ENCODE measurements around the gene CES4A.

Gene CES4A

DNA sequence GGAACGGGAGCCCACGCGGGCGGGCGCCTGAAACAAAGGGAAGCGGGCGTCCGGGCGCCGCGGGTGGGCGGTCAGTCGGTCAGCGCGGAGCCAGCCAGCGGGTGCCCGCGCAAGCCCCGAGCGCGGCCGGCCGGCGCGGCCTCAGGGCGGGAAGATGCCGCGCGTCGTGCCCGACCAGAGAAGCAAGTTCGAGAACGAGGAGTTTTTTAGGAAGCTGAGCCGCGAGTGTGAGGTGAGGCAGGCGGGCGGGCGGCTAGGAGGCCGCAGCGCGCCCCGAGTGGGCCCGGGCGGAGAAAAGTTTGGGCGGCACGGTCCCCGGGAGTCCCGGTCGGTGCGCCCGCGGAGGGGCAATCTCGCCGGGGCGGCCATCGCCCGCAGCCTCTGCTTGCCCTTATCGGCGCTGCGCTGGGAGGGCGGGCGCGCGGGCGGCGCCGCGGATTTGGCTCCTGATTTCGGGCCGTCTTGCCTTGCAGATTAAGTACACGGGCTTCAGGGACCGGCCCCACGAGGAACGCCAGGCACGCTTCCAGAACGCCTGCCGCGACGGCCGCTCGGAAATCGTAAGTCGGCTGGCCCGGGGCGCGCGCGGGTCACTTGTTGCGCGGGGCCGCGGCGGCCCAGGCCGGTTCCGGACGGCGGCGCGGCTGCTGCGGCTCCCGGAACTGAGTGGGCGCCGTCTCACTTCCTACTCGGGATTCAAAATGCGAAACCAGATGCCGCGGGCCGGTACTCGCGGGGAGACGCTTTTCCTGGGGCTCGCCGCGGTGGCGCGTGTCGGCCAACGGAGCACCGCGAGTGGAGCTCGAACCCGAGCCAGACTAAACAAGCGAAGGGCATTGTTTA is 41.1 kb downstream of the CES4A start:
- TF ChIP-seq, protein P1, sequence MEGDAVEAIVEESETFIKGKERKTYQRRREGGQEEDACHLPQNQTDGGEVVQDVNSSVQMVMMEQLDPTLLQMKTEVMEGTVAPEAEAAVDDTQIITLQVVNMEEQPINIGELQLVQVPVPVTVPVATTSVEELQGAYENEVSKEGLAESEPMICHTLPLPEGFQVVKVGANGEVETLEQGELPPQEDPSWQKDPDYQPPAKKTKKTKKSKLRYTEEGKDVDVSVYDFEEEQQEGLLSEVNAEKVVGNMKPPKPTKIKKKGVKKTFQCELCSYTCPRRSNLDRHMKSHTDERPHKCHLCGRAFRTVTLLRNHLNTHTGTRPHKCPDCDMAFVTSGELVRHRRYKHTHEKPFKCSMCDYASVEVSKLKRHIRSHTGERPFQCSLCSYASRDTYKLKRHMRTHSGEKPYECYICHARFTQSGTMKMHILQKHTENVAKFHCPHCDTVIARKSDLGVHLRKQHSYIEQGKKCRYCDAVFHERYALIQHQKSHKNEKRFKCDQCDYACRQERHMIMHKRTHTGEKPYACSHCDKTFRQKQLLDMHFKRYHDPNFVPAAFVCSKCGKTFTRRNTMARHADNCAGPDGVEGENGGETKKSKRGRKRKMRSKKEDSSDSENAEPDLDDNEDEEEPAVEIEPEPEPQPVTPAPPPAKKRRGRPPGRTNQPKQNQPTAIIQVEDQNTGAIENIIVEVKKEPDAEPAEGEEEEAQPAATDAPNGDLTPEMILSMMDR (IDR thresholded peaks at IDR 0.05): no peak

DNA sequence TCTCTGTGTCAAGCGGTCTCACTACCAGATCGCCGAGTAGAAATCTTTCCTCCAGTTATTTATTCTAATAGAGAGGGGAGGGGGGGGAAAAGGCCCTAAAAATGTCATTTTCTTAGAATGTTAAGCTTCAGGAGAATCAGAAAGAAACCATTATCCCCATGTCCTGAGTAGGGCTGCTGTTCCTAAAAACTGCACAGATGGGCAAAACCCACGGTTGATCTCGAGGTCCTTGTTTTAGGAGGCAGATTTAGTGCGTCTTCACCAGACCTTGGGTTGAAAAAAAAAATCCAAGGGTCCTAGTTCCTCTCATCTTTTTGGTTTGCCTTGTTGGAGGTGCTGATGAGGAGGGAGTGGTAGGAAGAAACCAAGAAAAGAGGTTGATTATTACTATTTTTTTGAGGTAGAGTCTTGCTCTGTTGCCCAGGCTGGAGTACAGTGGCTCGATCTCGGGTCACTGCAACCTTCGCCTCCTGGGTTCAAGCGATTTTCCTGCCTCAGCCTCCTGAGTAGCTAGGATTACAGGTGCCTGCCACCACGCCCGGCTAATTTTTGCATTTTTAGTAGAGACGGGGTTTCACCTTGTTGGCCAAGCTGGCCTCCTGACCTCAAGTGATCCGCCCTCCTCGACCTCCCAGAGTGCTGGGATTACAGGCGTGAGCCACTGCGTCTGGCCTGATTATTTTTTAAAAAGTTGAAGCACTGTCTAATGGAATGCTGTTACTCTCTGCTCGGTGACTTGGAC is 42.0 kb downstream of the CES4A start:
- Histone ChIP-seq H3K36me3 (ENCODE audit: control insufficient read depth, insufficient read depth, low read length) (no peaks in the 10 kb centered on the region), H3K4me1 (peaks cover 9% of the 10 kb centered on the region), H3K9me3 (ENCODE audit: control insufficient read depth, low read length) (no peaks in the 10 kb centered on the region), H3K9ac (no peak overlapping the region), H3K4me2 (ENCODE audit: low read length) (peak overlapping the region; percentile 92), H2AFZ (peak overlapping the region; percentile 93), H3K27me3 (ENCODE audit: control insufficient read depth, insufficient read depth, low read length) (no peaks in the 10 kb centered on the region), H3K79me2 (peaks cover 14% of the 10 kb centered on the region), H3K4me3 (ENCODE audit: low read depth, low read length) (peak overlapping the region; percentile 83), H3K27ac (peak overlapping the region; percentile 85)
- TF ChIP-seq, protein P1 (IDR thresholded peaks at IDR 0.05): no peak

More for the DNA sequence above, 41.1 kb downstream of the CES4A start:
- H3K4me2 ChIP-seq (ENCODE audit: low read length): peak overlapping the region; percentile 92
- peak overlapping the region; percentile 85 for H3K27ac ChIP-seq
- peak overlapping the region; percentile 93 for H2AFZ ChIP-seq
- no peaks in the 10 kb centered on the region for H3K9me3 ChIP-seq (ENCODE audit: control insufficient read depth, low read length)
- H3K4me1 ChIP-seq: peaks cover 2% of the 10 kb centered on the region
- peak overlapping the region; percentile 83 for H3K4me3 ChIP-seq (ENCODE audit: low read depth, low read length)
- H3K9ac ChIP-seq: peak overlapping the region; percentile 17
- H3K36me3 ChIP-seq (ENCODE audit: control insufficient read depth, insufficient read depth, low read length): no peaks in the 10 kb centered on the region
- H3K79me2 ChIP-seq: peaks cover 12% of the 10 kb centered on the region
- no peaks in the 10 kb centered on the region for H3K27me3 ChIP-seq (ENCODE audit: control insufficient read depth, insufficient read depth, low read length)

DNA sequence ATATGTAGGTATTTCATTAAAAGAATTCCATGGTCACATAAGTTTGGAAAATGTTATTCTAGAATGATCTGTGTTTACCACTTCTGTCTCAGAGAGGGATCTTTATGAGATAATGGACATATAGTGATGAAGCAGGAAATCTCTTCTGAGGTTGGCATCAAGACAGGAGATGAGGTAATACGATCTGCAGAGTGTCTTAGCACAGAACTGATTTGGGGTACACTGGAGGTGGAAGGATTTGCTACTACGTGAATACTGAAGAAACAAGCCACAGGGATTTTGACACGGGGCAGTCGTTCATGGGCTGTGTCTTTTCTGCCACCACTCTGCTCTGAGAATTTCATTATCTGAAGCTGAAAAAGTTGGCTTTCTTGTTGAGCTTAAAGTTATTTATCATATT is 46.1 kb downstream of the CES4A start:
- Histone ChIP-seq H3K27ac (peak overlapping the region; percentile 46), H3K27me3 (ENCODE audit: control insufficient read depth, insufficient read depth, low read length) (no peaks in the 10 kb centered on the region), H3K9me3 (ENCODE audit: control insufficient read depth, low read length) (no peaks in the 10 kb centered on the region), H3K4me3 (ENCODE audit: low read depth, low read length) (no peak overlapping the region), H2AFZ (peak overlapping the region; percentile 30), H3K4me1 (peaks cover 16% of the 10 kb centered on the region), H3K9ac (no peak overlapping the region), H3K79me2 (peaks cover 18% of the 10 kb centered on the region), H3K4me2 (ENCODE audit: low read length) (no peak overlapping the region), H3K36me3 (ENCODE audit: control insufficient read depth, insufficient read depth, low read length) (no peaks in the 10 kb centered on the region)
- TF ChIP-seq, protein P1 (IDR thresholded peaks at IDR 0.05): no peak

DNA sequence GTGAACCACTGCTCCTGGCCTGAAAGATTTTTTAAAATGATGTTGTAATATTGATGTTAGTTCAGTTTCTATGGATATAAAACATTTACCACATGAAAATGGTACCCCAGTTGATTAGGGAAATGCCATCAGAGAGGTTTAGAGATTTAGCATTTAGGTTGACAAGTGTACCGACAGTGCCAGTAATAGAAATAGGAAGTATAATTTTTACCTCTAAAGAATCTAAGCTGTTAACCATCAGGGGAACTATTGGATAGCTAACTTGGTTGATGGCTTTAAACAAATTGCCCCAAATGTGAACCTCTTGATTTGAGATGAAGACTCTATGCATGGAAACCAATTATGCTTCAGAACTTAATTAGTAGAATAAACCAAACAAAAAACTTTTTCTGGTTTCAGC is 47.0 kb downstream of the CES4A start:
- no peak overlapping the region for H3K9ac ChIP-seq
- no peak overlapping the region for H2AFZ ChIP-seq
- H3K4me3 ChIP-seq (ENCODE audit: low read depth, low read length): no peak overlapping the region
- H3K27me3 ChIP-seq (ENCODE audit: control insufficient read depth, insufficient read depth, low read length): no peaks in the 10 kb centered on the region
- TF ChIP-seq, protein P1 (IDR thresholded peaks at IDR 0.05): no peak
- H3K4me1 ChIP-seq: peaks cover 23% of the 10 kb centered on the region
- peak overlapping the region; percentile 46 for H3K27ac ChIP-seq
- H3K36me3 ChIP-seq (ENCODE audit: control insufficient read depth, insufficient read depth, low read length): no peaks in the 10 kb centered on the region
- peaks cover 19% of the 10 kb centered on the region for H3K79me2 ChIP-seq
- no peak overlapping the region for H3K4me2 ChIP-seq (ENCODE audit: low read length)
- no peaks in the 10 kb centered on the region for H3K9me3 ChIP-seq (ENCODE audit: control insufficient read depth, low read length)

All from parathyroid adenoma (tissue), 2 donors.